ENCODE measurements around the gene BFAR. TPM values are rescaled to one million over a fixed set of nuclear protein-coding genes. Genes with fewer than 3 reads are reported as not detected.
A peak's percentile ranks its signal among the peaks of the same experiment; 100 is the strongest.

The BFAR gene, protein sequence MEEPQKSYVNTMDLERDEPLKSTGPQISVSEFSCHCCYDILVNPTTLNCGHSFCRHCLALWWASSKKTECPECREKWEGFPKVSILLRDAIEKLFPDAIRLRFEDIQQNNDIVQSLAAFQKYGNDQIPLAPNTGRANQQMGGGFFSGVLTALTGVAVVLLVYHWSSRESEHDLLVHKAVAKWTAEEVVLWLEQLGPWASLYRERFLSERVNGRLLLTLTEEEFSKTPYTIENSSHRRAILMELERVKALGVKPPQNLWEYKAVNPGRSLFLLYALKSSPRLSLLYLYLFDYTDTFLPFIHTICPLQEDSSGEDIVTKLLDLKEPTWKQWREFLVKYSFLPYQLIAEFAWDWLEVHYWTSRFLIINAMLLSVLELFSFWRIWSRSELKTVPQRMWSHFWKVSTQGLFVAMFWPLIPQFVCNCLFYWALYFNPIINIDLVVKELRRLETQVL
- 48.3 and 67.5 TPM in 2 replicates for polyA plus RNA-seq (2012; rRNA removed)
- 66.9 and 70.9 TPM in 2 replicates for polyA plus RNA-seq (2012; cell fraction: cytosol; rRNA removed)
- 22.5 and 37.6 TPM in 2 replicates for polyA plus RNA-seq (2012; cell fraction: nucleus; rRNA removed)

DNA sequence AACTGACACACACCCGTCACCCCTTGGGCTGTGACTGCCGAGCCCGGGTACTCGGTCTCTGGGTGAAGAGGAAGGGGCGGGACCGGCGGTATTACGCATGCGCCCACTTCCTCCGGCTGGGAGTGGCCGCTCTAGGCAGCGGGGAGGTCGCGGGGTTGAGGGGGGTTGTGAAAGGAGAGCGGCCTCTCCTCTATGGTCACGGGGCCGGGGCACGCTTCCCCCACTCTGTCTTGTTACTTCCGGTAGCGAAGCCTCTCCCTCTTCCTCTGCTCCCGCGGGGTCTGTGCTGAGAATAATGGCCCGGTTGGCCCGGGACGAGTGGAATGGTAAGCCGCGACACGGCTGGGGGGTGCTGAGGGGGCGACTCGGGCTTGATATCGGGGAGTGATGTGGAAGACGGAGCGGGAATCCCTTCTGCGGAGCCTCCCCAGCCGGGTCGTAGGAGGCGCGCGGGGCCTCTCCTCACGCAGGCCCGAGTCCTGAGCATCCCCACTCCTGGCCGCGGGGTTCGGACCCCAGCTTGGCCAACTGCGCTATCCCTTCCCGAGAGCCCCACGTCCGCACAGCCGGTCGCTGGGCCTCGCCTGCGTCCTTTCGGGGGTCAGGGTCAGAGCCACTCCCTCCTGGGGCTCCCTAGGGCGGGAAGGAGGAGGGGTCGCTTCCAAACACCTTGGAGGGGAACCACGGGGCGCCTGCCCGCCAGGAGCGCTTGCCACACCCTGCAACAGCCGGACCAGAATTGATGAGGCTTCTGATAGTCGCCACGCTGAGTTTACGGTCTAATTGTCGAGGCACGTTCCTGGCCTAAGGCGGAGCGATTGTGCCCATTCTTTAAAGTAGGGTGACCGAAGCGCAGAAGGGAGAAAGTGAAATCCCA lies at the start of gene BFAR:
Gene BFAR (plus strand): TSS at position 259 of the 877 bp plus-strand sequence. CDS start 11,396 bp downstream, outside the sequence.
- H2AFZ ChIP-seq (ENCODE audit: low read depth): peak within 1 kb of the TSS; percentile 91
- H3K27me3 ChIP-seq (ENCODE audit: insufficient read depth): no peaks in the 10 kb centered on the region
- H3K9ac ChIP-seq: peak within 1 kb of the TSS; percentile 98
- H3K79me2 ChIP-seq (ENCODE audit: insufficient read depth): peaks cover 73% of the 10 kb centered on the region
- peaks cover 11% of the 10 kb centered on the region for H3F3A ChIP-seq (replicated peaks; ENCODE audit: insufficient read depth)
- H3K9me3 ChIP-seq: no peaks in the 10 kb centered on the region
- TF ChIP-seq RCOR1 (IDR thresholded peaks at IDR 0.05; ENCODE audit: low read length): peak; percentile 36; the same call in 1 of the 2 replicates
- TF ChIP-seq EZH2phosphoT487 (IDR thresholded peaks at IDR 0.05; ENCODE audit: borderline replicate concordance, low read depth): no peak
- TF ChIP-seq, protein P1, sequence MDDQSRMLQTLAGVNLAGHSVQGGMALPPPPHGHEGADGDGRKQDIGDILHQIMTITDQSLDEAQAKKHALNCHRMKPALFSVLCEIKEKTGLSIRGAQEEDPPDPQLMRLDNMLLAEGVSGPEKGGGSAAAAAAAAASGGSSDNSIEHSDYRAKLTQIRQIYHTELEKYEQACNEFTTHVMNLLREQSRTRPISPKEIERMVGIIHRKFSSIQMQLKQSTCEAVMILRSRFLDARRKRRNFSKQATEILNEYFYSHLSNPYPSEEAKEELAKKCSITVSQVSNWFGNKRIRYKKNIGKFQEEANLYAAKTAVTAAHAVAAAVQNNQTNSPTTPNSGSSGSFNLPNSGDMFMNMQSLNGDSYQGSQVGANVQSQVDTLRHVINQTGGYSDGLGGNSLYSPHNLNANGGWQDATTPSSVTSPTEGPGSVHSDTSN (IDR thresholded peaks at IDR 0.05): peak; percentile 43; the same call in 1 of the 2 replicates
- TF ChIP-seq GATA2 (CRISPR knock-in tag; IDR thresholded peaks at IDR 0.05): no peak
- TF ChIP-seq SMC3 (IDR thresholded peaks at IDR 0.05; ENCODE audit: low read depth, low read length): no peak
- TF ChIP-seq, protein P2, sequence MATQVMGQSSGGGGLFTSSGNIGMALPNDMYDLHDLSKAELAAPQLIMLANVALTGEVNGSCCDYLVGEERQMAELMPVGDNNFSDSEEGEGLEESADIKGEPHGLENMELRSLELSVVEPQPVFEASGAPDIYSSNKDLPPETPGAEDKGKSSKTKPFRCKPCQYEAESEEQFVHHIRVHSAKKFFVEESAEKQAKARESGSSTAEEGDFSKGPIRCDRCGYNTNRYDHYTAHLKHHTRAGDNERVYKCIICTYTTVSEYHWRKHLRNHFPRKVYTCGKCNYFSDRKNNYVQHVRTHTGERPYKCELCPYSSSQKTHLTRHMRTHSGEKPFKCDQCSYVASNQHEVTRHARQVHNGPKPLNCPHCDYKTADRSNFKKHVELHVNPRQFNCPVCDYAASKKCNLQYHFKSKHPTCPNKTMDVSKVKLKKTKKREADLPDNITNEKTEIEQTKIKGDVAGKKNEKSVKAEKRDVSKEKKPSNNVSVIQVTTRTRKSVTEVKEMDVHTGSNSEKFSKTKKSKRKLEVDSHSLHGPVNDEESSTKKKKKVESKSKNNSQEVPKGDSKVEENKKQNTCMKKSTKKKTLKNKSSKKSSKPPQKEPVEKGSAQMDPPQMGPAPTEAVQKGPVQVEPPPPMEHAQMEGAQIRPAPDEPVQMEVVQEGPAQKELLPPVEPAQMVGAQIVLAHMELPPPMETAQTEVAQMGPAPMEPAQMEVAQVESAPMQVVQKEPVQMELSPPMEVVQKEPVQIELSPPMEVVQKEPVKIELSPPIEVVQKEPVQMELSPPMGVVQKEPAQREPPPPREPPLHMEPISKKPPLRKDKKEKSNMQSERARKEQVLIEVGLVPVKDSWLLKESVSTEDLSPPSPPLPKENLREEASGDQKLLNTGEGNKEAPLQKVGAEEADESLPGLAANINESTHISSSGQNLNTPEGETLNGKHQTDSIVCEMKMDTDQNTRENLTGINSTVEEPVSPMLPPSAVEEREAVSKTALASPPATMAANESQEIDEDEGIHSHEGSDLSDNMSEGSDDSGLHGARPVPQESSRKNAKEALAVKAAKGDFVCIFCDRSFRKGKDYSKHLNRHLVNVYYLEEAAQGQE (IDR thresholded peaks at IDR 0.05; ENCODE audit: low read depth, low read length): peak; percentile 42
- TF ChIP-seq SIN3A (IDR thresholded peaks at IDR 0.05; ENCODE audit: borderline replicate concordance, low read depth, low read length): peak; percentile 54; the same call in 1 of the 2 replicates
- peak; percentile 84 for TF ChIP-seq GABPA (IDR thresholded peaks at IDR 0.05; ENCODE audit: low read depth)
- peak; percentile 97 for TF ChIP-seq TAF1 (IDR thresholded peaks at IDR 0.05; ENCODE audit: borderline replicate concordance, low read depth, low read length)
- peak; percentile 69; the same call in 1 of the 2 replicates for TF ChIP-seq ELF1 (IDR thresholded peaks at IDR 0.05)
- peak; percentile 85 for TF ChIP-seq MXI1 (IDR thresholded peaks at IDR 0.05; ENCODE audit: low read depth, low read length)
- TF ChIP-seq, protein P3, sequence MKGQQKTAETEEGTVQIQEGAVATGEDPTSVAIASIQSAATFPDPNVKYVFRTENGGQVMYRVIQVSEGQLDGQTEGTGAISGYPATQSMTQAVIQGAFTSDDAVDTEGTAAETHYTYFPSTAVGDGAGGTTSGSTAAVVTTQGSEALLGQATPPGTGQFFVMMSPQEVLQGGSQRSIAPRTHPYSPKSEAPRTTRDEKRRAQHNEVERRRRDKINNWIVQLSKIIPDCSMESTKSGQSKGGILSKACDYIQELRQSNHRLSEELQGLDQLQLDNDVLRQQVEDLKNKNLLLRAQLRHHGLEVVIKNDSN (IDR thresholded peaks at IDR 0.05; ENCODE audit: borderline replicate concordance, low read depth): peak; percentile 65; the same call in 1 of the 2 replicates
- TF ChIP-seq, protein P4, sequence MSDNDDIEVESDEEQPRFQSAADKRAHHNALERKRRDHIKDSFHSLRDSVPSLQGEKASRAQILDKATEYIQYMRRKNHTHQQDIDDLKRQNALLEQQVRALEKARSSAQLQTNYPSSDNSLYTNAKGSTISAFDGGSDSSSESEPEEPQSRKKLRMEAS (IDR thresholded peaks at IDR 0.05; ENCODE audit: low read depth): peak; percentile 83
- TF ChIP-seq RAD21 (IDR thresholded peaks at IDR 0.05; ENCODE audit: low read length): no peak
- peak; percentile 100 for TF ChIP-seq POLR2AphosphoS5 (IDR thresholded peaks at IDR 0.05; ENCODE audit: low read depth, low read length)
- TF ChIP-seq TEAD4 (IDR thresholded peaks at IDR 0.05; ENCODE audit: borderline replicate concordance, insufficient read depth): no peak
- peak; percentile 55; the same call in 1 of the 2 replicates for TF ChIP-seq NRF1 (IDR thresholded peaks at IDR 0.05; ENCODE audit: low read depth, low read length)
- peak; percentile 87 for TF ChIP-seq CHD2 (IDR thresholded peaks at IDR 0.05; ENCODE audit: low read length, partially characterized antibody)
- peak; percentile 94 for DNase-seq
- peaks cover 0 to 17% of the 10 kb centered on the region in 2 experiments for H3K36me3 ChIP-seq (replicated peaks in 1 of 2; ENCODE audit: control insufficient read depth in 1 of 2, insufficient read depth in 2 of 2, low read length in 1 of 2)
- peaks cover 12 to 17% of the 10 kb centered on the region in 2 experiments; a peak in 3 of 4 replicates for H3K4me1 ChIP-seq (ENCODE audit: control insufficient read depth in 1 of 2, insufficient read depth in 2 of 2, low read depth in 1 of 2, low read length in 1 of 2)
- ChIA-PET POLR2A (interaction anchor here (0.9 kb wide), 1 partner anchor 40 kb away, joined by 3 read pairs; no protein-coding TSS in a partner anchor), CTCF (no interaction called here)
- peaks cover 45% of the 10 kb centered on the region for H4K20me1 ChIP-seq (ENCODE audit: insufficient read depth)
- H3K9me2 ChIP-seq: no peaks in the 10 kb centered on the region
- H3K4me2 ChIP-seq: peak within 1 kb of the TSS; percentile 96
- H3K4me3 ChIP-seq (ENCODE audit: low read depth in 2 of 2, low read length in 1 of 2): peak within 1 kb of the TSS; percentile 88 to 98
- H3K27ac ChIP-seq (ENCODE audit: low read depth in 2 of 2, low read length in 1 of 2): peak within 1 kb of the TSS; percentile 77 to 90
- under 1% methylated on average over 28 of the region's 69 CpGs for WGBS (ENCODE audit: low lambda C conversion rate)
